Ishikawa (cell line): ENCODE measurements around the gene GNAT3.

Source experiments
- CEBPB ChIP-seq: IDR thresholded peaks from 2 replicates; pipeline ENCODE4 v1.6.1; 2012
- CREB1 ChIP-seq: IDR thresholded peaks from 2 replicates; pipeline ENCODE4 v1.6.1; 2012; ENCODE audit warnings: low read depth
- EGR1 ChIP-seq: IDR thresholded peaks from 2 replicates; pipeline ENCODE4 v1.6.1; 2012
- EP300 ChIP-seq: IDR thresholded peaks from 2 replicates; pipeline ENCODE4 v1.6.1; 2012; ENCODE audit warnings: borderline replicate concordance
- FOXM1 ChIP-seq: IDR thresholded peaks from 2 replicates; pipeline ENCODE4 v1.6.1; 2012; ENCODE audit warnings: low read depth, borderline replicate concordance
- RAD21 ChIP-seq: IDR thresholded peaks from 2 replicates; pipeline ENCODE4 v1.6.1; 2012; ENCODE audit warnings: low read depth
- TAF1 ChIP-seq: IDR thresholded peaks from 2 replicates; pipeline ENCODE4 v1.6.1; 2012; ENCODE audit warnings: low read depth, mild to moderate bottlenecking
- TCF12 ChIP-seq: IDR thresholded peaks from 2 replicates; pipeline ENCODE4 v1.6.1; 2012; ENCODE audit warnings: low read depth
- TEAD4 ChIP-seq: IDR thresholded peaks from 2 replicates; pipeline ENCODE4 v1.6.1; 2012
- YY1 ChIP-seq: IDR thresholded peaks from 2 replicates; pipeline ENCODE4 v1.6.1; 2012; ENCODE audit warnings: low read depth
- ZBTB7A ChIP-seq: IDR thresholded peaks from 2 replicates; pipeline ENCODE4 v1.6.1; 2012; ENCODE audit warnings: low read depth
- TF ChIP-seq, protein P1 (sequence below): IDR thresholded peaks from 2 replicates; pipeline ENCODE4 v1.6.1; 2012
- TF ChIP-seq, protein P2 (sequence below): IDR thresholded peaks from 2 replicates; pipeline ENCODE4 v1.6.1; 2012
- TF ChIP-seq, protein P3 (sequence below): IDR thresholded peaks from 2 replicates; pipeline ENCODE4 v1.6.1; 2012; ENCODE audit warnings: low read depth, mild to moderate bottlenecking

DNA sequence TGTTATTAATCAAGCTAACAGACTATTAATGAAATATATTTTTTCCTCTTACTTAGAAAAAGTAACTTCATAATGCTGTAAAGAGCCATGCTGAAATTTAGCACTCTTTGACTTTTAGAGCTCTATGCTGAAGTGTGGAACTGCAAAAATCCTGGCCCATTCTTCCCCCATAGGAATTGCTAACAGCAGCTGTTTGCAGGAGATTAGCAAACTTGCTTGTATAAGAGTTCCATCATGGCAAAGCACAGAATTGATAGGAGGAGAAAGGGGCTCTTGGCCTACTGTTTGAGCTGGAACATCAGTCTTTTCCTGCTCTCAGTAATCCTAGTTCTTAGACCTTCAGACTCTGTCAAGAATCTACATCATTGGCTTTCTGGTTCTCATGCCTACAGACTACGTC lies 18.3 kb upstream of the GNAT3 start:
- TF ChIP-seq EP300 (no peak), YY1 (no peak), TAF1 (no peak), CEBPB (no peak), RAD21 (no peak), EGR1 (no peak), FOXM1 (no peak), TEAD4 (no peak), CREB1 (no peak), ZBTB7A (no peak), TCF12 (no peak)
- TF ChIP-seq, protein P1, sequence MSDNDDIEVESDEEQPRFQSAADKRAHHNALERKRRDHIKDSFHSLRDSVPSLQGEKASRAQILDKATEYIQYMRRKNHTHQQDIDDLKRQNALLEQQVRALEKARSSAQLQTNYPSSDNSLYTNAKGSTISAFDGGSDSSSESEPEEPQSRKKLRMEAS, result no peak
- TF ChIP-seq, protein P2, sequence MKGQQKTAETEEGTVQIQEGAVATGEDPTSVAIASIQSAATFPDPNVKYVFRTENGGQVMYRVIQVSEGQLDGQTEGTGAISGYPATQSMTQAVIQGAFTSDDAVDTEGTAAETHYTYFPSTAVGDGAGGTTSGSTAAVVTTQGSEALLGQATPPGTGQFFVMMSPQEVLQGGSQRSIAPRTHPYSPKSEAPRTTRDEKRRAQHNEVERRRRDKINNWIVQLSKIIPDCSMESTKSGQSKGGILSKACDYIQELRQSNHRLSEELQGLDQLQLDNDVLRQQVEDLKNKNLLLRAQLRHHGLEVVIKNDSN, result no peak
- TF ChIP-seq, protein P3, sequence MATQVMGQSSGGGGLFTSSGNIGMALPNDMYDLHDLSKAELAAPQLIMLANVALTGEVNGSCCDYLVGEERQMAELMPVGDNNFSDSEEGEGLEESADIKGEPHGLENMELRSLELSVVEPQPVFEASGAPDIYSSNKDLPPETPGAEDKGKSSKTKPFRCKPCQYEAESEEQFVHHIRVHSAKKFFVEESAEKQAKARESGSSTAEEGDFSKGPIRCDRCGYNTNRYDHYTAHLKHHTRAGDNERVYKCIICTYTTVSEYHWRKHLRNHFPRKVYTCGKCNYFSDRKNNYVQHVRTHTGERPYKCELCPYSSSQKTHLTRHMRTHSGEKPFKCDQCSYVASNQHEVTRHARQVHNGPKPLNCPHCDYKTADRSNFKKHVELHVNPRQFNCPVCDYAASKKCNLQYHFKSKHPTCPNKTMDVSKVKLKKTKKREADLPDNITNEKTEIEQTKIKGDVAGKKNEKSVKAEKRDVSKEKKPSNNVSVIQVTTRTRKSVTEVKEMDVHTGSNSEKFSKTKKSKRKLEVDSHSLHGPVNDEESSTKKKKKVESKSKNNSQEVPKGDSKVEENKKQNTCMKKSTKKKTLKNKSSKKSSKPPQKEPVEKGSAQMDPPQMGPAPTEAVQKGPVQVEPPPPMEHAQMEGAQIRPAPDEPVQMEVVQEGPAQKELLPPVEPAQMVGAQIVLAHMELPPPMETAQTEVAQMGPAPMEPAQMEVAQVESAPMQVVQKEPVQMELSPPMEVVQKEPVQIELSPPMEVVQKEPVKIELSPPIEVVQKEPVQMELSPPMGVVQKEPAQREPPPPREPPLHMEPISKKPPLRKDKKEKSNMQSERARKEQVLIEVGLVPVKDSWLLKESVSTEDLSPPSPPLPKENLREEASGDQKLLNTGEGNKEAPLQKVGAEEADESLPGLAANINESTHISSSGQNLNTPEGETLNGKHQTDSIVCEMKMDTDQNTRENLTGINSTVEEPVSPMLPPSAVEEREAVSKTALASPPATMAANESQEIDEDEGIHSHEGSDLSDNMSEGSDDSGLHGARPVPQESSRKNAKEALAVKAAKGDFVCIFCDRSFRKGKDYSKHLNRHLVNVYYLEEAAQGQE, result no peak
